ENCODE data around the gene TMA16.
"Not testable (repeated sequence)": the region's sequence is repeated elsewhere in the genome, so short reads cannot be mapped to it uniquely, and the experiment has no call there.

Gene TMA16

GRCh38 chr4:163515198-163515597 lies 20.7 kb downstream of the TMA16 start:
- DNase-seq (ENCODE audit: low spot score), result no peak

- no peak for DNase-seq (ENCODE audit: low spot score)
Observed at GRCh38 chr4:163523791-163524365, 29.4 kb downstream of the TMA16 start.

GRCh38 chr4:163525982-163526381 lies 31.5 kb downstream of the TMA16 start:
- DNase-seq (ENCODE audit: low spot score), result no peak

- no peak for DNase-seq (ENCODE audit: low spot score)
Observed at GRCh38 chr4:163527172-163527571, 32.7 kb downstream of the TMA16 start.

- no peak for DNase-seq (ENCODE audit: low spot score)
Observed at GRCh38 chr4:163528653-163529052, 34.2 kb downstream of the TMA16 start.

GRCh38 chr4:163534056-163534455 lies 39.6 kb downstream of the TMA16 start:
- DNase-seq (ENCODE audit: low spot score), result no peak

GRCh38 chr4:163535657-163536056 lies 41.2 kb downstream of the TMA16 start:
- DNase-seq (ENCODE audit: low spot score), result no peak

- DNase-seq (ENCODE audit: low spot score), result no peak
Observed at GRCh38 chr4:163536091-163536490, 41.6 kb downstream of the TMA16 start.

GRCh38 chr4:163537114-163537513 lies 42.6 kb downstream of the TMA16 start:
- DNase-seq (ENCODE audit: low spot score), result no peak

GRCh38 chr4:163538820-163539219 lies 44.3 kb downstream of the TMA16 start:
- DNase-seq (ENCODE audit: low spot score), result not testable (repeated sequence)

- DNase-seq (ENCODE audit: low spot score), result no peak
Observed at GRCh38 chr4:163540448-163540847, 46.0 kb downstream of the TMA16 start.

- DNase-seq (ENCODE audit: low spot score), result no peak
Observed at GRCh38 chr4:163540977-163541376, 46.5 kb downstream of the TMA16 start.

- DNase-seq (ENCODE audit: low spot score), result no peak
Observed at GRCh38 chr4:163542275-163542674, 47.8 kb downstream of the TMA16 start.

- DNase-seq (ENCODE audit: low spot score), result peak; percentile 47
Observed at GRCh38 chr4:163544407-163545038, 50.0 kb downstream of the TMA16 start.

GRCh38 chr4:163548481-163549243 lies 54.2 kb downstream of the TMA16 start:
- DNase-seq (ENCODE audit: low spot score), result peak; percentile 11

- no peak for DNase-seq (ENCODE audit: low spot score)
Observed at GRCh38 chr4:163550869-163551267, 56.4 kb downstream of the TMA16 start.

- DNase-seq (ENCODE audit: low spot score), result no peak
Observed at GRCh38 chr4:163553146-163553545, 58.7 kb downstream of the TMA16 start.

- no peak for DNase-seq (ENCODE audit: low spot score)
Observed at GRCh38 chr4:163554870-163555465, 60.5 kb downstream of the TMA16 start.

- DNase-seq (ENCODE audit: low spot score), result peak; percentile 9
Observed at GRCh38 chr4:163556177-163556576, 61.7 kb downstream of the TMA16 start.

GRCh38 chr4:163556650-163557391 lies 62.3 kb downstream of the TMA16 start:
- DNase-seq (ENCODE audit: low spot score), result no peak

- no peak for DNase-seq (ENCODE audit: low spot score)
Observed at GRCh38 chr4:163558539-163559044, 64.1 kb downstream of the TMA16 start.

- DNase-seq (ENCODE audit: low spot score), result no peak
Observed at GRCh38 chr4:163562496-163562895, 68.0 kb downstream of the TMA16 start.

All from HuH-7 (cell line).